Motor neuron (in vitro differentiated cells): ENCODE measurements around the gene FRY. TPM values are rescaled to one million over a fixed set of nuclear protein-coding genes. Genes with fewer than 3 reads are reported as not detected.

Source experiments
- ATAC-seq, 8 experiments: fragments of 200-7000 bp; cut with Tn5 transposase; replicated peaks in 6 of 8; 2 replicates each; pipeline ENCODE4 v1.8.0; 2021; ENCODE audit warnings: mild to moderate bottlenecking in 8 of 8, moderate library complexity in 8 of 8
- H3K27ac ChIP-seq, 2 donors: fragments of 250-450 bp; sonication (Bioruptor Pico); 2 replicates each; pipeline ENCODE4 v1.9.0; 2021; ENCODE audit warnings: antibody characterized with exemption in 2 of 2, mild to moderate bottlenecking in 2 of 2, moderate library complexity in 1 of 2
- H3K4me1 ChIP-seq, 2 donors: fragments of 250-450 bp; sonication (Bioruptor Pico); replicated peaks in 1 of 2; 2 replicates each; pipeline ENCODE4 v1.6.1; 2021; ENCODE audit warnings: antibody characterized with exemption in 2 of 2, mild to moderate bottlenecking in 2 of 2, moderate library complexity in 1 of 2
- H3K4me3 ChIP-seq, 5 donors: fragments of 250-450 bp; sonication (Bioruptor Pico); 2 replicates each; pipeline ENCODE4 v1.9.0; 2021; ENCODE audit warnings: antibody characterized with exemption in 5 of 5, mild to moderate bottlenecking in 5 of 5, moderate library complexity in 4 of 5
- WGBS, 10 experiments: fragments of 450-650 bp; shearing (Covaris generic); methylation state at CpG; one replicate each; pipeline ENCODE4 v1.0.0; 2022; 5-methylcytosine and 5-hydroxymethylcytosine counted together
- in situ Hi-C, 9 experiments: fragments of 400-800 bp; cut with MboI; loops; one replicate each; pipeline ENCODE4 v1.15.0; 2021; ENCODE audit warnings: low sequenced_read_pairs in 9 of 9, low pct_unique_long_range_greater_than_20kb in 2 of 9; ENCODE audit not compliant: unreplicated experiment in 9 of 9
- total RNA-seq, 8 experiments: library from RNA; unstranded; fragments of 300-600 nt; gene quantifications; 2 replicates each; pipeline versions ENCODE4 v1.2.3 to v1.2.4, GENCODE V29; 2022

The FRY gene
- total RNA-seq, 8 experiments from 2014 or later: 6.0 to 54.0 (median 35.7) TPM

DNA sequence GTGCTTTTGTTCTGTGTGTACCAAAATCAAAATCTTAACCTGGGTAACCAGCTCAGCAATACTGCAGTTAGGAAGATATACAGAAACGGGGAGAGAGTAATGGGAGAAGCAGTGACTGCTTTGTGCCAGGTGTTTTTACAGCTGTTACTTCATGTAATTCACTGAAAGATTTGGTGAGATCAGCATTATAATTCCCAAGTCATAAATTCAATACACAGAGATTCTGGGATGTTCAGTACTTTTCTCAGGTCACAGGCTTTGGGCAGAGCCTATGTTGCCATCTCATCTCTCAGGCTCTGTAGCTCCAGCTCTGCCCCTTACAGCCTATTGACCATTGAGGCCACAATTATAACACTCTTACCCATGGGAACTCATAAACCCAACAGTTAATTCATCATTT is 145.1 kb downstream of the FRY start:
- ATAC-seq: no peak
- 29 to 89% (median 80%) methylated on average over 1 of the region's 1 CpG; no CpG with 5 or more reads in 5 of the 10 experiments for WGBS, 10 experiments
- no peaks in the 10 kb centered on the region for H3K4me1 ChIP-seq
- H3K4me3 ChIP-seq: no peak overlapping the region
- in situ Hi-C loops: no loop called here
- H3K27ac ChIP-seq: no peak overlapping the region

DNA sequence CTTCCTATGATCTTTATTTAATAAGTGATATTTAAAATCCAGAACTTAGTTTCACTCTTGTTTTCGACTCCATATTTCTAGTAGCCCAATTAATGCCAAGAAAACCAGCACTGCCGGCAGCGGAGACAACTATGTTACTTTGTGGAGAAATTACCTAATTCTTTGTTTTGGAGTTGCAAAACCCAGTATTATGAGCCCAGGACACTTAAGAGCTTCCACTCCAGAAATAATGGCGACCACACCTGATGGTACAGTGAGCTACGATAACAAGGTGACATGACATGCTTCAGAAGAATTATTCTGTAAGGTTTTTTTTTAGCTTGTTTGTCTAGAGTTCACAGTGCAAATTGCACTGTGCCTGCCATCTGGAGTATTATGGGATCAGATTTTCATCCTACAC is 147.2 kb downstream of the FRY start:
- in situ Hi-C loops: no loop called here
- ATAC-seq: no peak
- 81 to 100% (median 94%) methylated on average over 2 to 5 of the region's 5 CpGs; no CpG with 5 or more reads in 1 of the 10 experiments for WGBS, 10 experiments
- Histone ChIP-seq H3K4me3 (no peak overlapping the region), H3K4me1 (no peaks in the 10 kb centered on the region), H3K27ac (no peak overlapping the region)

DNA sequence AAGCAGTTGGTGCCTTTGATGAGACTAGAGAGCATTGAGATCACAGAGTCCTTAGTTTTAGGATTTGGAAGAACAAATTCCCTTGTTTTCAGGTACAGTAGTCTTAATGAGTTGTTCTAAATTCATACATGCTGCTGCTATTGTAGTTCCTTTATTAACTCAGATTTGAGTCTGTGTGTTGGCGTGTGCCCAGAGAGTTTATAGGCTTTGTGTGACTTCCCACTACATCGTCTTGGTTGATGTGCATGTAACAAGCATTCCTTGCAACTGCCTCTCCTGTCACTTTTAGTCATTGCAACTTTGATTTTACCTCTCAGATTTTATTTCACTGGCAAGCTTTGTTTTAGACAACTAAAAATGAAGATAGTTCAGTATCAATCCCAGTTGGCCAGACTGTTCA is 148.1 kb downstream of the FRY start:
- 73 to 100% (median 100%) methylated on average over 1 to 2 of the region's 2 CpGs; no CpG with 5 or more reads in 1 of the 10 experiments for WGBS, 10 experiments
- H3K27ac ChIP-seq: no peak overlapping the region
- H3K4me3 ChIP-seq: no peak overlapping the region
- in situ Hi-C loops: no loop called here
- H3K4me1 ChIP-seq: no peaks in the 10 kb centered on the region
- ATAC-seq: no peak

DNA sequence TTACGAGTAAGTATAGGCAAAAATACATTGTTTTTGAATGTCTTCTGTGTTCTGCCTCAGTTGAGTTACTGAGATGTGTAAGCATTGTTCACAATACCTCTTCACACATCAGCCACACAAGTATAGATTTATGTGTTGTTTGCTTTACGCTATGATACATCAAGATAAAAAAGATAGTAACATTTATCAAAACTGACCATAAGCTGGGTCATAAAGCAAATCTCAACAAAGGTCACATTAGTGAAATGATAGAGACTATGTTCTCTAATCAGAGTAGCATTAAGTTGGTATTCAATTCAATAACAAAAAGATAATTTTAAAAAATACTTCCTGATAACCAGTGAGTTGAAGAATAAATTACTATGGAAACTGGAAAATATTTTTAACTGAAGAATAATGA is 156.1 kb downstream of the FRY start:
- no peak overlapping the region for H3K27ac ChIP-seq
- 70 to 100% (median 89%) methylated on average over 1 to 2 of the region's 2 CpGs; no CpG with 5 or more reads in 4 of the 10 experiments for WGBS, 10 experiments
- in situ Hi-C loops: no loop called here
- H3K4me3 ChIP-seq: no peak overlapping the region
- no peak for ATAC-seq
- no peaks in the 10 kb centered on the region for H3K4me1 ChIP-seq

DNA sequence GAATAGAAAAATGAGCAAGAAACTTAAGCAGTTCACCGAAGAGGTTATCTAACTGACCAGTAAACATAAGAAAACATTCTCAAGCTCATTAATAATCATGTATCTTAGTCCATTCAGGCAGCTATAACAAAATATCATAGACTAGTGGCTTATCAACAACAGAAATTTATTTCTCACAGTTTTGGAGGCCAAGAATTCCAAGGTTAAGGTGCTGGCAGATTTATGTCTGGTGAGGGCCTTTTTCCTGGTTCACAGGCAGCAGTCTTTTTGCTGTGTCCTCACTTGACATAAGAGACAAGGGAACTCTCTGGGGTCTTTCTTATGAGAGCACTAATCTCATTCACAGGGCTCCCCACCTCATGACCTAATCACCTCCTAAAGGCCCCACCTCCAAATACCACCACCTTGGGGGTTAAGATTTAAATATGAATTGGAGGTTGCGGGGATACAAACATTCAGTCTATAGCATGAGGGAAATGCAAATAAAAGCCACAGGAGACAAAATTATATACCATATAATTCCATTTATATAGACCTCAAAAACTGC is 160.0 kb downstream of the FRY start:
- WGBS, 10 experiments: 40 to 100% (median 97%) methylated on average over 1 to 2 of the region's 2 CpGs; no CpG with 5 or more reads in 2 of the 10 experiments
- in situ Hi-C loops: no loop called here
- ATAC-seq: no peak
- Histone ChIP-seq H3K4me3 (no peak overlapping the region), H3K4me1 (no peaks in the 10 kb centered on the region), H3K27ac (no peak overlapping the region)

DNA sequence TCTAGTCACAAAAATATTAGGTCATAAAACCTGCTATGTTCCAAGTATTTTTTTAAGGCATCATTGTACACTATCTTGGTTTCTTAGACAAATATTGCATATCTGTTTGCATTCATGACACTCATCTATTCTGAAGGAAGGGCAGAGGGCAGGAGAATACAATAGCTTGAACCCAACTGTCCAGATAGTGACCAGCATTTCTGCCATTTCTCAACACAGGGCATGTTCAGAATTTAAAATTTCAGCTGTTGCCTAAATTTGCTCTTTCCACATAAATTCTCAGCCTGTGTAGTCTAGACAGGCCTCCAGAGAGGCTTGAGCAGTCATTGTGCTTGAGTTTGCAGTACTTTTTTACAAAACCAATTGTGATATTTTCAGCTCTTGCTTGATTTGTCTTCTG is 164.1 kb downstream of the FRY start:
- H3K4me1 ChIP-seq: no peaks in the 10 kb centered on the region
- no peak for ATAC-seq
- in situ Hi-C loops: no loop called here

DNA sequence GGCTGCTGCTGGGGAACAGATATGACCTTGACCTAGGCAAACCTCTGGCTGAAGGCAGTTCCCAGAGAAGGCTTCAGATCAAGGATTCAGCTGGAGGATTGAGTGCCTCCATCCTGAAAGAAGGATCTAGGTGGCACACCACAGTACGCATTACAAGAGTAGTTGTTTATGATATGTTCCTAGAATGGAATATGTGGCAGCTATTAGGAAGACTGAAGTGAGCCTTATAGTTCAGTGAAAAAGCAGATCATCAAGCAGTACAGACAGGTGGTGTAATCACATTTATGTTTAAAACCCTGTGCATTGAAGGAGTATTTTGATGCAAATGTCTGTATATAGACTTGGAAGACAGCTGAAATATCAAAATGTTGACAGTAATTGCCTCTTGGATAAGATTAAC is 167.6 kb downstream of the FRY start:
- Histone ChIP-seq H3K4me1 (no peaks in the 10 kb centered on the region), H3K27ac (no peak overlapping the region), H3K4me3 (no peak overlapping the region)
- in situ Hi-C loops: no loop called here
- no peak for ATAC-seq
- WGBS, 10 experiments: 83 to 100% (median 100%) methylated on average over 1 of the region's 1 CpG; no CpG with 5 or more reads in 3 of the 10 experiments

More for the DNA sequence above, 164.1 kb downstream of the FRY start:
- Histone ChIP-seq H3K4me3 (no peak overlapping the region), H3K27ac (no peak overlapping the region)

DNA sequence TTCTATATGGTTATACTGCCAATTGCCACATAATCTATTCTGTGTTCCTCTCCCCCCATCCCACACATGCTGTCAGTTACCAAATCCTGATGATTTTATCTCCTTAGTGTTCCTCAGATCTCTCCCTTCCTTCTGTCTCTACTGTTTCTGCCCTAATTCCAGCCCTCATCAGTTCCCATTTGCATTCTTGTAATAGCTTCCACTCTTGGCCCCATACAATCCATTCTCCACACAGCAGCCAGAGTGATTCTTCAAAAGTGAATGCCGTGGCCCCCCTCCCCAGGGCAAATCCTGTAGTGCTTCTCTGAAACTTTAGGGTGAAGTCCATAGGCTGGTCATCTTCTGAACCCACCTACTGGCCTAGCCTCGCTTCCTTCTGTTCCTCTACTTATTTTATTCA is 169.2 kb downstream of the FRY start:
- 11 to 100% (median 80%) methylated on average over 1 to 2 of the region's 2 CpGs for WGBS, 10 experiments
- in situ Hi-C loops: no loop called here

DNA sequence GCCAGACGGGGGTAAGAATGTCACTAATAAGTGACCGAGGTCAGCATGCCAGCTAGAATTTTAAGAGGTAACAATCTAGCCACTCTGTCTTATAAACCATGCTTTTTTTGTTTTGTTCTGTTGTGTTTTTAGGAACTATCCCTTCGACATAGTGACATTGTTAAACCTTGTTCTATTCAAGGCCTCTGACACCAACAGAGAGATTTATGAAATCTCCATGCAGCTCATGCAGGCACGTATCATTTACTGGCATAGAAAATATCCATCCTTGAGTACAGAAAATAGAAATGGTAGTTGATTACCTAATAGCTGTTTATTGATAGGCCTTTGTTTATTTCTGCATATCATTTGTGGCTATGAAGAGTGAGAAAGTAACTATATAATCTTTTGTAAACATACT is 170.2 kb downstream of the FRY start:
- WGBS, 10 experiments: 71 to 100% (median 85%) methylated on average over 1 to 4 of the region's 4 CpGs
- H3K4me3 ChIP-seq: no peak overlapping the region

More for the DNA sequence above, 169.2 kb downstream of the FRY start:
- no peak overlapping the region for H3K4me3 ChIP-seq
- peak in 1 of 8 experiments; percentile 9 for ATAC-seq
- H3K4me1 ChIP-seq: no peaks in the 10 kb centered on the region
- no peak overlapping the region for H3K27ac ChIP-seq

DNA sequence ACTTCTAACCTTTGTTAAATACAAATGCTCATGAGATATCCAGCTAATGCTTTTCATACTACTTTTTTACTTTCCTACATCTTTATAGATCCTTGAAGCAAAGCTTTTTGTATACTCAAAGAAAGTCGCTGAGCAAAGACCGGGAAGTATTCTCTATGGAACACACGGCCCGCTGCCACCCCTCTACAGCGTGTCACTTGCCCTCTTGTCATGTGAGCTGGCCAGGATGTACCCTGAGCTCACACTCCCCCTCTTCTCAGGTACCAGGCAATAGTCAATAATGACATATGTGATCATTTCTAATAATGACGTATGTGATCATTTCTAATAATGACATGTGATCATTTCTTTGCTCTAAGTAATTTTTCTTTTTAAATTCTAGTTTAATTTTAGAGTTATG is 170.7 kb downstream of the FRY start:
- Histone ChIP-seq H3K4me3 (no peak overlapping the region), H3K4me1 (no peaks in the 10 kb centered on the region), H3K27ac (no peak overlapping the region)
- ATAC-seq: no peak
- 75 to 98% (median 87%) methylated on average over 1 to 6 of the region's 6 CpGs for WGBS, 10 experiments
- in situ Hi-C loops: no loop called here

More for the DNA sequence above, 170.2 kb downstream of the FRY start:
- H3K4me1 ChIP-seq: no peaks in the 10 kb centered on the region
- no peak overlapping the region for H3K27ac ChIP-seq
- ATAC-seq: no peak
- in situ Hi-C loops: no loop called here

DNA sequence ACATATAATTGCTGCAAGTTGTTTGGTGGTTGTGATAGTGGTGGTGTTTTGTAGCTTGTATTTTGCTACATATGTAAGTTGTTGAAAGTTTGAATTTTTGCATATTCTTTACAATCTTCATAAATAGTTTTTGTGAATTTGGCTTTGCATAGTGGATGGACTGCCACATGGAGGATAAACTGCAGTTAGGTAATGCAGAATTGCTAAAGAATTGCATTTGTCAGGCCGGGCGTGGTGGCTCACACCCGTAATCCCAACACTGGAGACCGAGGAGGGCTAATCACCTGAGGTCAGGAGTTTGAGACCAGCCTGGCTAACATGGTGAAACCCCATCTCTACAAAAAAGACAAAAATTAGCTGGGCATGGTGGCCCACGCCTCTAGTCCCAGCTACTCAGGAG is 171.6 kb downstream of the FRY start:
- Histone ChIP-seq H3K4me3 (no peak overlapping the region), H3K27ac (no peak overlapping the region), H3K4me1 (no peaks in the 10 kb centered on the region)
- peak in 3 of 8 experiments; percentile 58 to 82 (median 77) for ATAC-seq
- in situ Hi-C loops: no loop called here
- 0 to 100% (median 61%) methylated on average over 1 to 5 of the region's 5 CpGs; no CpG with 5 or more reads in 4 of the 10 experiments for WGBS, 10 experiments

DNA sequence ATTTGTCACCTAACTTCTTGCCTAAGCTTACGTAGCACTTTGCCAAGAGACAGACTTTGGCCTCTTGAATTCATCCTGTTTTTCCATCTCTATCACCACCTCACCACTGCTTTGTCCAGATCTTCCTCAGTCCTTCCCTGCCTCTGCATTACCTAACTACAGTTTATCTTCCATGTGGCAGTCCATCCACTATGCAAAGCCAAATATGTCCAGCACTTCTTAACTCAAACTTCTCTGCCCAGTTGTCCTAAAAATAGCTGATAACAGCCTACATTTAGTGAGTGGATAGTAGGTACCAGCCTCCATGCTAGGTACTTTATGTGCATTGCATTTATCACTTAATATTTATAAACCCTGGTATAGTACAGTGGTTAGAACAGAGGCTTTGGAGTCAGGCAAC is 172.2 kb downstream of the FRY start:
- Histone ChIP-seq H3K4me3 (no peak overlapping the region), H3K4me1 (no peaks in the 10 kb centered on the region), H3K27ac (no peak overlapping the region)
- no peak for ATAC-seq
- 80 to 100% (median 83%) methylated on average over 1 of the region's 1 CpG; no CpG with 5 or more reads in 4 of the 10 experiments for WGBS, 10 experiments
- in situ Hi-C loops: no loop called here

DNA sequence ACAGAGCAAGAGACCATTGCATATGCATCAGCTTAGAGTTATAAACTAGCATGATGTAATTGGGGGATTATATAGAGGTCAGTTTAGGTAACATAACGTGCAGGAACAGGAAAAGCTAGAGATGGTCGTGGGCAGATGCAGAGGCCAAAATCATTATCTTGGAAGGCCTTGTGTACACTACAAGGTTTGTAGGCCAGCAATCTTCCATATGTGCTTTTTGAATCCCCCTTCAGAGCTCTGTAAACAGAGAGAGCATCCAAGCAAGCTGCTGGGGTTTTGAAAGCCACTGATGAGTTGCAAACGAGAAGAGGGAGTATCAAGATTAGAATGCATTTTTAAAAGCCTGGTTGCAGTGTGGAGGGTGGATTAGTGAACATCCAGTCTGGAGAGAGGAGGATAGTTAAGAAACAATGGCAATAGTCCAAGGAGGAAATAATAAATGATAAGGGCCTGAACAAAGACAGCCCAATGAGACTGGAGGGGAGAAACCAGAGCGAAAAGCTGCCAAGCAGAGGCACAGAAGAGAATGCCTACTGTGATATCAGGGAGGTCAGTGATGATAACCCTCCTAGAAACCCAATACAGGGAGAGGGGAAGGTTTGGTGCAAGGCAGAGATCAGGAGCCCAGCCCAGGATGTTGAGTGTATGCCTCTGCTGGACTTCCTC is 174.0 kb downstream of the FRY start:
- ATAC-seq: peak in 3 of 8 experiments; percentile 5 to 42 (median 8)
- H3K4me3 ChIP-seq: no peak overlapping the region
- H3K4me1 ChIP-seq: no peaks in the 10 kb centered on the region
- in situ Hi-C loops: no loop called here
- H3K27ac ChIP-seq: no peak overlapping the region
- WGBS, 10 experiments: 0 to 93% (median 66%) methylated on average over 1 to 4 of the region's 4 CpGs; no CpG with 5 or more reads in 1 of the 10 experiments
